HG02571 (cell line): ENCODE results near the gene GSK3B.
"Not testable (repeated sequence)": the region's sequence is repeated elsewhere in the genome, so short reads cannot be mapped to it uniquely, and the experiment has no call there.

Experiments
- ATAC-seq: cut with Tn5 transposase; IDR thresholded peaks from one replicate; pipeline ENCODE4 v1.9.1; 2021; ENCODE audit warnings: mild to moderate bottlenecking, moderate library complexity; ENCODE audit not compliant: unreplicated experiment

The GSK3B gene

DNA sequence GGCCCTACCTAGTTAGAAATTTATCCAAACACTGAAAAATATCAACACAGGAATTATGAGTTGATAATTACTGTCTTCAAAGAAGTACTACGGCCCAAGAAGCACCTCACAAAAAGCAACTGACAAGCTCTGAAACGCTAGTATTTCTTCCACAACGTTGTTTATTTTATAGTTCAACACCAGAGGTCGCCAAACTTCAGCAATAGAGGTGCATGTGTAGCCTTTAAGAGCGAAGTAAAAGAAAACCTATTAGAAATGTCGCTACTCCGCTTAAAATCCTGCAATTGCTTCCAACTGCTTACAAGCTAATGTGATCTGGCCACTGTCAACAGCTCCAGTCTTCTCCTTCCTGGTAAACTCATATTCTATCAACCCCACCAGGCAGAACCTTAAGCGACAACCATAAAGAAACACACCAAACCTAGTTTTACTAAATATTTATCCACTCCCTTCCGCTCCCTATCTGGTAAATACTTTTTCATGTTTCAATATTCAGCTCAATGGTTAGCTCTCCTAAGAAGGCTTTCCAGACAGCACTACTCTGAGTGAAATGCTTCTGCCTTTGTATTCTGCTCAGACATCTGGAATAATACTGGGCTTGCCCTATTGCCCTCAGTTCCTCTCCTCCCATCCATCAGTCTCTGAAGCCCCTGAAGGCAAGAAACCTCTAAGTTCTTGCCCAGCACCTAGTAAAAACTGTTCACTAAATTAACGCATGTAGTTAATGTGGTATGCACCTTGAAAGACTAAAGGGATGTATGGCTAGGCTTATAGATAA is 202.1 kb downstream of the GSK3B start:
- ATAC-seq = no peak

DNA sequence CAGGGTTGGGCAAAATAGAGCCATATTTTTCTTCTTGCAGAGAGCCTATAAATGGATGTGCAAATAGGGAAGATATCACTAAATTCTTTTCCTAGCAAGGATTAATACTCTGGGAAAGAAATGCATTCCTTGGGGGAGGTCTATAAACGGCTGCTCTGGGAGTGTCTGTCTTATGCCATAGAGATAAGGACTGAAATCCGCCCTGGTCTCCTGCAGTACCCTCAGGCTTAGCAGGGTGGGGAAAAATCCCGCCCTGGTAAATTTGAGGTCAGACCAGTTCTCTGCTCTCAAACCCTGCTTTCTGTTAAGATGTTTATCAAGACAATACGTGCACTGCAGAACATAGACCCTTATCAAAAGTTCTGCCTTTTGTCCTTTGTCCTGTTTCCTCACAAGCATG is 205.6 kb downstream of the GSK3B start:
- ATAC-seq = not testable (repeated sequence)

DNA sequence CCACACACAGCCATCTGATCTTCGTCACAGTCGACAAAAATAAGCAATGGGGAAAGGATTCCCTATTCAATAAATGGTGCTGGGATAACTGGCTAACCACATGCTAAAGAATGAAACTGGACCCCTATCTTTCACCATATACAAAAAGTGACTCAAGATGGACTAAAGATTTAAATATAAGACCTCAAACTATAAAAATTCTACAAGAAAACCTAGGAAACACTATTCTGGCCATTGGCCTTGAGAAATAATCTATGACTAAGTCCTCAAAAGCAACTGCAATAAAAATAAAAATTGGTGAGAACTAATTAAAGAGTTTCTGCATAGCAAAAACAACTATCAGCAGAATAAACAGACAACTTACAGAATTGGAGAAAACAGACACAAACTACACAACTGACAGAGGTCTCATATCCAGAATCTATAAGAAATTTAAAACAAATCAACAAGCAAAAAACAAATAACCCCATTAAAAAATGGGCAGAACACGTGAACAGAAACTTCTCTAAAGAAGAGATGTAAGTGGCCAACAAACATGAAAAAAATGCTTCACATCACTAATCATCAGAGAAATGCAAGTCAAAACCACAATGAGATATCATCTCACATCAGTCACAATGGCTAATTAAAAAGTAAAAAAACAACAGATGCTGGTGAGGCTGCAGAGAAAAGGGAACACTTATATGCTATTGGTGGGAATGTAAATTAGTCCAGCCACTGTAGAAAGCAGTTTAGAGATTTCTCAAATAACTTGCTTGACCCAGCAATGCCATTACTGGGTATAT is 208.3 kb downstream of the GSK3B start:
- no peak for ATAC-seq

DNA sequence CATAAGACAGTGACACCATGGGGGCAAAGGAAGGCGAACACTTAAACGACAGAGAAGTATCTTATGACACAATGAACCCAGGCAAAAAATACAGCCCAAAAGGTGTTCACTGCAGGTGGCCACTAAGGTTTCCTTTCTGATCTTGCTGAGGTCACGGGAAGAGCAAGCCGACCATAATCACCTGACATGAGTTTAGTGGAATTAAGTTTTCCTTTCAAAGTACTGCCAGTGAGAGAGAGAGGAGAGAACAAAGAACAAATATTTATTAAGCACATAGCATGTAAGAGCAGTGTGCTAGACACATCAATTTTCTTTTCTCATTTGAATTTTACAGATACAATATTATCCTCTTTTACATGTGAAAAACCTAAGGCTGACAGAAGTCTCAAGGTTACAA is 210.1 kb downstream of the GSK3B start:
- ATAC-seq = no peak

DNA sequence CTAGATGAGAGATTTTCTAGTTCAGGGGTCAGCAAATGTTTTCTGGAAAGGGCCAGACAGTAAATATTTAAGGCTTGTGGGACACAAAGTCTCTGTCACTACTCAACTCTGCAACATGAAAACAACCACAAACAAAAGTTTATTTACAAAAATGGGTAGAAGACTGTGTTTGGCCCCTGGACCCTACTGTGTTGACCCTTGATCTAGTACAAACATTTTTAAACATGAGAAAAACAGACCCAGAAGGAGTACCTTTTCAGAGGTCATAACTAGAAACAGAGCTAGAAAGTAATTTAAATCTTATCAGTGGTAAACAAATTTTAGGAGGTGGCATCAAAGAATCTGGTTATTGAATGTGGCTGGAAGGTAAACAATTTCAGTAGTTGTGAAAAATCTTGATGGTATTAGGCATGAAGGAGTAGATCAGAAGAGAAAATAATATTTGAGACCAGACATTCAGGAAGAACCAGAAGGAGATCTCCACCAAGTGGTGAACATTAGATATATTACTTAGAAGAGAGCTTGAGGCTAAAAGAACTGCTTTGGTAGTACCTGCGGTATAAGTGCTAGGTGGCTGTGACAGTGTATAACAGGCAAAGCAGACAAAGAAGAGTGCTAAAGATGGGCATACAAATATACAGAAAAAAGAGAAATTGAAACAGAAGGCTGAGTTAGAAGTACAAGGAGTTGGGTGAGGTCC is 210.6 kb downstream of the GSK3B start:
- ATAC-seq = no peak

DNA sequence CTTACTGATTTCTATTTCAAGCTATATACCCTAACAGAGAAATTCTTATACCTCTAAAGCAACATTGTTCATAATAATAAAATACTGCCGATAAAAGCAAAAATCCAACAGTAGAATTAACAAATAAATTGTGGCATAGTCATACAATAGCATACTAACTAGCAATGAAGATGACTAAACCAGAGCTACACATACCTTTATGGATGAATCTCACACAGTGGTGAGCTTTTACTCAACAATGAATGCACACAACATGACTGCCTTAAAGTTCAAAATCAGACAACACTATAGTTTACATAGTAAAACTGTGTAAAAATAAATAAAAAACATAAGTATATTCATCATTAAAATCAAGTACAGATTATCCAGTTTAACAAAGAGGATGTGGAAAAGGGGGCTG is 213.3 kb downstream of the GSK3B start:
- ATAC-seq = no peak

DNA sequence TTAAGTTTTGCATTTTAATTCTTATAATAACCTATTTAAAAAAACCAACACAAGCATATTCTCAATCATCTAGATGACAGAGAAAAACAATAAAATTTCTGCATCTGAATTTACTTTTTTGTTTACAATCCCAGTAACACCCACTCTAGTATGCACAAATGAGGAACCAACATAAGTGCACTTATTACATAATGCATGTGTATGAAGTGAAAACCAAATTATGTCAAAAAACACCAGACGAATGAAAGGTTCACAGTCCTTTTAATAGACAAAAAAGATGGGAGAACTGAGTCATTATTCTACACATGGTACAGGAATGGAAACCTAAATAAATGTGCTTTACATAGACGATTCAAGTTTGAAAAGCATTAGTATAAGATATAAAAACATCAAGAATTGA is 220.6 kb downstream of the GSK3B start:
- no peak for ATAC-seq

DNA sequence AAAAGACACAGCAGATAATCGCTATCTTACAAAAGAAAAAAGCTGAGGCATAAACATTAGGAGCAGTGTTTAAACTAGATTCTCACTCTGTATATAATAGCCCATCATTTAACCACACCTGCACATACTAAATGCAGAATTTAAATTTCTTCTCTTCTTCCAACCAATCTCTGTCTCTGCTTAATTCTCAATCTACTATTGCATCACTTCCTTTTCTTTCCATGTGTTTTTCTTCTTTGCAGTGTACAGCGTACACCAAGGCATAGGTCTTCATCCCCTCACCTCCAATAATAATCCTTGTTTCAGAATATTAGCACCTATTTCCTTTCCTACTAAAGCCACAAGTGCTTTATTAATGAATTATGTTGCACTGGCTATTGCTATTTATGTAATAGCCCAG is 221.5 kb downstream of the GSK3B start:
- ATAC-seq = no peak

DNA sequence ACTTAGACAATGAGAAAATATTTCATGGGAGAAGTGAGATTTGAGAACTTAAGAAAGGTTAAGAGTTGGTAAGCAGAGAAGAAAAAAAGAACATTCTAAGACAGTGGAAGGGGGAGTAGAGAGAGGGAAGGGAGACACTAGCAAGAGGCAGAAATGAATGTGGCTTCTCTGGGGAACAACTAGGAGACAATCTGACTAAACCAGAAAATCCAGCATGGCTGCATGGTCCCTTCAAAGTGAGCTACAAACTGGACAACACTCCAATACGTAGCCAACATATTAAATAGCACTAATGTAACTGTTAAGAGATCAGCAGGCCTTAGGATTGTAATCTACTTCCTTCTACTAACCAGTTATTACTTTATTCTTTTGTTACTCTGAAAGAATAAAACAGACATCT is 222.7 kb downstream of the GSK3B start:
- ATAC-seq = no peak

DNA sequence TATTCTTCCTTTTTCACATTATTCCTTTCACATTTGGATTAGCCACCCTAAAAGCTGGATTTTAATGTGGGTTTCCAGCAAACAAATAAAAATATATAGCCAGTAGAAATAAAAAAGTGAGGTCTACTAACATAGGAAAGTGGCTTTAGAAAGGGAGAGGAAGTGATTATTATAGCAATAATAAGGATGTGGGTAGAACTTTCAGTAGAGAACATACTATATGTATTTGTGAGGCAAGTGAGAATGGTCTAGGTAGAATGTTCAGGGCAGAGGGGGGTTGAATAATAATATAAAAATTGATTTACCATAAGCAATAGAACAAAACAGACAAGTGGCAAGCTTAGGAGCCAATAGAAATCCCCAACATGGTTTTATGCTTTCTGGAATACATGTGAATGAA is 223.7 kb downstream of the GSK3B start:
- ATAC-seq = no peak

DNA sequence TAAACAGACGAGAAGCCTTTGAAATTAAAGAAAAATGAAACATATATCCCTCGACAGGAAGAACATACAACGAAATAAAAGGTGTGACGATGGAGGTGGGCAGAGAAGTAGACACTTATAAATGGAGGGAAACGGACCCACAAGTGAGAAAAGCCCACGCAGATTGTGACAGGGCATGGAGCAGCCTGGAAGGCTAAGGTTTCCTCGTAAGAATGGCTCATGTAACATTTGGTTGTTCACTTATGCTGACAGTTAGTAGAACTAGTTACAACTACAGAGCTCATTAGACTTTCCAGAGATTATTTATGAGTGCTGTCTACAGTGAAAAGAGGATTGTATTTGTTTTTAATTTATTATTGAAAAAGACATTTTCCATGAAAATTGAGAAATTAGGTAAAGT is 229.8 kb downstream of the GSK3B start:
- ATAC-seq = no peak

DNA sequence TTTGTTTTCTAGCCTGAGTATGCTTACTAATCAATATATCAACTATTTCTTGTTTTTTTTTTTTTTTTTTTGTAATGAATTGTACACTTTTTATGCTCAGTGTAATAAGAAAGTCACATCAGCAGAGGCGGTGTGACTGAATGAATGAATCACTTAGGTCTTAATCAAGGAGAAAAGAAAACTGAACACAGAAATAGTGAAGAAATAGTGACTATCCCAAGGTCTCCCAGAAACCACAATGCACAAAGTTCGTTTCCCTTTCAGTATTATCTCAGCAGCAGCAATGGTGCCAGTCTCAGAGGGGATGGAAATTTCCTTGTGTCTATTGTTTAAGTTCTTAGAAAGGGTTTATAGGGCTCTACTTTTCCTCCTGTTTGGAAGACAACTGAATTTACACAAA is 231.6 kb downstream of the GSK3B start:
- no peak for ATAC-seq

DNA sequence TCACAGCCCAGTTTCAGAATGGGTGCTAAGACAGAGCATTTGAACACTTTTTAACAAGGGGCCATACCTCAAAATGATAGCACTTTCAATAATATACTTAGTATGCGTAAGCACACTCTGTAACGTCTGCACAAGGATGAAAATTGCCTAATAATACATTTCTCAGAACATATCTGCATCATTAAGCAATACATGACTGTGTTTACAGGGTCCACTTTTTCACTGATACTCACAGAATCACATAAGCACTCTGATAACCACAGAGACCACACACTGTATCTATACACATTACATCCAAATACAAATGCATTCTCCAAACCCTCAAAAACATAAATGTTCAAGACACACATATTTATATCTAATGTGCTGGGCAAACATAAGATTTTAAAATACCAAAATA is 232.6 kb downstream of the GSK3B start:
- ATAC-seq = no peak

DNA sequence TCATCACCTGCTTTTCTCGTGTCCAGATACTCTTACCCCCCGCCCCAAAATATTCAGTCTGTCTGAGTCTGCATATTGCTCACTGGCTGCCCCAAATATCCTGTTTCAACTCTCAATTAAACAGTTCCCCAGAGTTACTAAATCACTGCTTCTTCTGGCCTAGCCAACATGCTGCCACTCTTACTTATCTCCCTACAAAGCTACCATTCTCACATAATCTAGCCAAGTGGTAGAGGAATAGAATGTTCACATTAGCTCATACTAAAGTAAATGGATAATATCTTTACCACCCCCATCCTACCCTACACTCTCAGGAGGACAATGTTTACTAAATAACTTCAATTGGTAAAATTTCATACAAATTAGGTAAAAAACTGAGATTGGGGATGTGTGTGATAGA is 234.5 kb downstream of the GSK3B start:
- ATAC-seq = no peak

DNA sequence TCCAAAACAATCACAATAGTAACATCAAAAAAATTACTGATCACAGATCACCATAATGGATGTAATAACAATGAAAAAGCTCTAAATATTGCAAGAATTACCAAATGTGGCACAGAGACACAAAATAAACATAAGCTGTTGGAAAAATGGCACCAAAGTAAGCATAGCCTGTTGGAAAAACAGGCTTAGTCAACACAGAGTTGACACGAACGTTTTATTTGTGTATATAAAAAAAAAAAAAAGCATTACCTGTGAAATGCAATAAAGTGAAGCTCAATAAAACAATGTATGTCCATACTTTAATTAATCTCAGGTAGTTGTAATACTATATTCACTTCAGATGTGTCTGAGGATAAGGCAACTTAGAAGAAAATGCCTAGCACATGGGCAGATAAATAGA is 235.3 kb downstream of the GSK3B start:
- ATAC-seq = no peak

DNA sequence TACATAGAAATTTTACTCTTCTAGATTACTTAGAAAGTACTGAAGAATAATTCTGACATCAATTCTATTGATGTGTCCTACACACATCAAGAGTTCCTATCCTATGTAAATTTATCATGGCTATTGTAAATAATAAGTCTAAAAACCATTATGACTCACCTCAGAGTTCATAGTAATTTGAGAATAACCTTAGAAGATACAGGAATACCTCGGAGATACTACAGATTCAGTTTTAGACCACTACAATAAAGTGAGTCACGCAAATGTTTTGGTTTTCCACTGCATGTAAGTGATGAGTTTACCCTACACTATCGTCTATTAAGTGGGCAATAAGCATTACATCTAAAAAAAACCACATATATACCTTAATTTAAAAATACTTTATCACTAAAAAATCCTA is 237.6 kb downstream of the GSK3B start:
- no peak for ATAC-seq

DNA sequence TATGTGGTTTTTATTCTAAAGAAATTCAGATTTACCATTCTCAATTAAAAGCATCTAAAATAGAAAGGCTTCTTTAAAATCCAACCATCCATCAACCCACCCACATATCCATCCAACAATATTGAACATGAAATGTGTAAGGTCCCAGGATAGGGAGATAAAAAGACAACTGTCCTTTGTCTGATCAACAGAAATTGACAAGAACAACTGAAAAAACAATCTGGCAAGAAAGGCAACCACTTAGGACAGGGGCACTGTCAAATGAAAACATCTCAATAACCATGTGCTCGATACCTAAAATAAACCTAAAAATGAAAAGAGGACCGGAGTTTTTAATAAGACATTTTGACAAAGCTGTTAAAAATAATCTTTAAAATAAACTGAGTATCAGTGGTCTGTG is 245.1 kb downstream of the GSK3B start:
- ATAC-seq = no peak

DNA sequence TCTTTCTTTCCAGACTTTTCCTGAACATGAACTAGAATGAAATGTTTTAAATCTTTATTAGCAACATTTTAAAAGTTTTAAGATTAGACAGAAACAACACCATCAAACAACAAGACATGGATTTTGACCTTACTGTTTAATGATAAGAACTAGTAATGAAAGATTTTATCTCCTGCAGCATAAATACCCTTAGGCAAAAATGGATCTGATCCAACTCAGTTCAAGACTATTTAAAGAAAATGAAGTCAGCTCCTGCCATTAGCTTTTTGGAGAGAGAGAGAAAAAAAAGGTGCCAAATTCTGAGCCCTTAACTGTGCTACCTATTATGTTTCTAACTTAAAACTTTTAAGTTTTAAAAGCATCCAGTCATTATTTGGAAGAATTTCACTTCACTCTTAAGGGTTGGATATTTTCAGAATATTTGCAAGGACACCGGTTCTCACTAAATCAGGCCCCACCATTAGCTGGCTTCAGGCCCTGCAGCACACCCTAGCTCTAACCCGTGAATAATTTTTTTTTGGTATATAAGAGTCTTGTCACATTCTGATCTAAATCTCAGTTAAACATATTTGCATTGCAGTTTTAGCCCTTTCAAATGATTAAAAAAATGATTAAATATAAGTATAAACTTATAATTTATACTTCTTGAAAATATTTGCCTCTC is 252.3 kb downstream of the GSK3B start:
- no peak for ATAC-seq

DNA sequence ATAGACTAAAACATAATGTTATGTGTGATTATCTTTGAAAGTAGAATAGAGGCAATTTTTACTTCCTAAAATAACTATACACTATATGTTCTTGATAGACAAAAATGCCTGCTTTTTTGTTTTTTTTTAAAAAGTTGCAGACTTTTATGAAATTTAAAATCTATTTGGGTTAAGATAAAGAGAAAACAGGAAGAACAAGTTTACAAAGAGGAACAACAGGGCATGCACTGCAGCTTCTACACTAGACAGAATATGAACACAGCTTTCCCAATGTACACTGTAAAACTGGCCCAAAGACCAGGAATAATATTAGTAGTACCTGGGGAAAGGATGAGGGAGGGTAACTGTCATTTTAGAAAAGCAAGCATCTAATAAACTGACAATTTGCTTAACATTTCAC is 258.7 kb downstream of the GSK3B start:
- no peak for ATAC-seq

DNA sequence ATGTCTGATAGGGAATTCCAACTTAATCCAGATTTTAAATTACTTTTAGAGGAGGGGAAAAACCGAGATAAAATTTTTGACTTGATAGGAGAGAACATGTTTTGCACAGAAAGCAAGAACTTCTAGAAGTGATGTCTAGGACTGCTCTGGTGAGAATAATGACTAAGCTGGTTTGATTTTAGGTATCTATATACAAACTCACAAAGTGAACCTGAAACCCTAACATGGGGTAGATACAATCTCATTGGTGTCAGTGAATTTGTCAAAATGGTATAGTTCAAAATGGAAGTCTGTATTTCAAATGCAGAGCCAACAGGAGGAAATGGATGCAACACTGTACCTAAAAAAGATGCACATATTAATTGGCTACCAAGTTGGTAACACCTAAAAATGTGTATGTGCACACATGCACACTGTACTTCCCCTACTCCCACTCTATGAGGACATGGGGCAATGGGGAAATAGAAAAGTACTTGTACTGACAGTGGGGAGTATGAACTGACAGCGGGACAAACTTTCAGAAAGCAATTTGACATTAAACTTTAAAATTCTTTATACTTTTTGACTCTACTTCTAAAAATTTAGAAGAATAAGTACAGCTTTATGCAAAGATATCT is 259.4 kb downstream of the GSK3B start:
- no peak for ATAC-seq

DNA sequence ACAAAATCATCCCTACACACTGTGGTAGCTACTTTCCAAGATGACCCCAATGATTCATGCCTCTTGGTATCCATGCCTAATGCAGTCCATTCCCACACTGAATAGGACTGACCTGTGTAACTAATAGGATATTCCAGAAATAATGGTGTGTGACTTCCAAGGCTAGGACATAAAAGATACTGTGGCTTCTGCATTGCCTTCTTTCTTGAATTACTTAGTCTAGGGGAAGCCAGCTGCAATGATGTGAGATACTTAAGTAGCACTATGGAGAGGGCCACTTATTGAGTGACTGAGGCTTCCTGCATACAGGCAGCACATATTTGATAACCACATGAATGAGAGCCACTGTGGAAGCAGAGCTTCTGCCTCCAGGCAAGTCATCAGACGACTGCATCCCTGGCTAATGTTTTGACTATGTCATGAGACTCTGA is 262.3 kb downstream of the GSK3B start:
- ATAC-seq = no peak
